Esophagus squamous epithelium (tissue), 4 donors: ENCODE data around the gene TRERF1.

ENCODE experiments used
- POLR2A ChIP-seq, 4 donors: fragments of 450-650 bp; IDR thresholded peaks; one replicate each; pipeline ENCODE4 v1.6.1; 2017; ENCODE audit warnings: antibody characterized with exemption in 4 of 4, mild to moderate bottlenecking in 4 of 4, moderate library complexity in 3 of 4
- TF ChIP-seq, protein P1 (sequence below), 6 experiments: fragments of 450-650 bp in 4 of 6; fragments of 200-600 bp in 2 of 6; sonication (generic) in 2 of 6; IDR thresholded peaks; one replicate each; pipeline ENCODE4 v1.5.1; 2016 to 2019; ENCODE audit warnings: antibody characterized with exemption in 6 of 6, mild to moderate bottlenecking in 4 of 6, moderate library complexity in 4 of 6

DNA sequence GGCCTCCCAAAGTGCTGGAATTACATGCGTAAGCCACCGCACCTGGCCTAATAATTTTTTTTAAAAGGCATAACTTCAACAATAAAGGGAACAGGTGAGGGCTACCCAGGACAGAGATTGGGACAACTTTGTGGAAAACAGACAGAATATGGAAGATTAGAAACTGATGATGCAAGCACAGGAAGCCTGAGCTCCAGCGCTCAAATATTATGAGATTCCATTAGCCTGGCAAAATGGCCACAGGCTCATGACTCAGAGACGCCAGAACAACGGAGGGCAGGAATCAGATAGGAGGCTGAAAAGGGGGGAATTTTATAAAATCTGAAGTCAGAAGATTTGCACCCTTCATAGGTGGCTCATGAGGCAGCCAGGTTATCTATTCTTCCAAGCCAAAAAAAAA, 131.0 kb downstream of the TRERF1 start:
- TF ChIP-seq, protein P1, sequence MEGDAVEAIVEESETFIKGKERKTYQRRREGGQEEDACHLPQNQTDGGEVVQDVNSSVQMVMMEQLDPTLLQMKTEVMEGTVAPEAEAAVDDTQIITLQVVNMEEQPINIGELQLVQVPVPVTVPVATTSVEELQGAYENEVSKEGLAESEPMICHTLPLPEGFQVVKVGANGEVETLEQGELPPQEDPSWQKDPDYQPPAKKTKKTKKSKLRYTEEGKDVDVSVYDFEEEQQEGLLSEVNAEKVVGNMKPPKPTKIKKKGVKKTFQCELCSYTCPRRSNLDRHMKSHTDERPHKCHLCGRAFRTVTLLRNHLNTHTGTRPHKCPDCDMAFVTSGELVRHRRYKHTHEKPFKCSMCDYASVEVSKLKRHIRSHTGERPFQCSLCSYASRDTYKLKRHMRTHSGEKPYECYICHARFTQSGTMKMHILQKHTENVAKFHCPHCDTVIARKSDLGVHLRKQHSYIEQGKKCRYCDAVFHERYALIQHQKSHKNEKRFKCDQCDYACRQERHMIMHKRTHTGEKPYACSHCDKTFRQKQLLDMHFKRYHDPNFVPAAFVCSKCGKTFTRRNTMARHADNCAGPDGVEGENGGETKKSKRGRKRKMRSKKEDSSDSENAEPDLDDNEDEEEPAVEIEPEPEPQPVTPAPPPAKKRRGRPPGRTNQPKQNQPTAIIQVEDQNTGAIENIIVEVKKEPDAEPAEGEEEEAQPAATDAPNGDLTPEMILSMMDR (IDR thresholded peaks at IDR 0.05), result no peak
- TF ChIP-seq POLR2A (IDR thresholded peaks at IDR 0.05), result no peak
